ENCODE data around the gene LYPD6B. TPM values are rescaled to one million over a fixed set of nuclear protein-coding genes. Genes with fewer than 3 reads are reported as not detected.

The LYPD6B gene
- total RNA-seq, 2 experiments from 2014 or later: not detected

- intact Hi-C loops (cut with micrococcal nuclease): no loop called here
- Mint-ChIP-seq H3K36me3 (ENCODE audit: low read depth) (no peaks in the 10 kb centered on the region), H3K27me3 (peaks cover 9% of the 10 kb centered on the region), H3K4me3 (no peak overlapping the region), H3K4me1 (ENCODE audit: low read depth) (no peaks in the 10 kb centered on the region), H3K27ac (no peak overlapping the region), H3K9me3 (peaks cover 2% of the 10 kb centered on the region)
- ChIA-PET POLR2A (no interaction called here), CTCF (no interaction called here)
- DNase-seq (no peak), ATAC-seq (no peak)
- TF ChIP-seq, protein P1, sequence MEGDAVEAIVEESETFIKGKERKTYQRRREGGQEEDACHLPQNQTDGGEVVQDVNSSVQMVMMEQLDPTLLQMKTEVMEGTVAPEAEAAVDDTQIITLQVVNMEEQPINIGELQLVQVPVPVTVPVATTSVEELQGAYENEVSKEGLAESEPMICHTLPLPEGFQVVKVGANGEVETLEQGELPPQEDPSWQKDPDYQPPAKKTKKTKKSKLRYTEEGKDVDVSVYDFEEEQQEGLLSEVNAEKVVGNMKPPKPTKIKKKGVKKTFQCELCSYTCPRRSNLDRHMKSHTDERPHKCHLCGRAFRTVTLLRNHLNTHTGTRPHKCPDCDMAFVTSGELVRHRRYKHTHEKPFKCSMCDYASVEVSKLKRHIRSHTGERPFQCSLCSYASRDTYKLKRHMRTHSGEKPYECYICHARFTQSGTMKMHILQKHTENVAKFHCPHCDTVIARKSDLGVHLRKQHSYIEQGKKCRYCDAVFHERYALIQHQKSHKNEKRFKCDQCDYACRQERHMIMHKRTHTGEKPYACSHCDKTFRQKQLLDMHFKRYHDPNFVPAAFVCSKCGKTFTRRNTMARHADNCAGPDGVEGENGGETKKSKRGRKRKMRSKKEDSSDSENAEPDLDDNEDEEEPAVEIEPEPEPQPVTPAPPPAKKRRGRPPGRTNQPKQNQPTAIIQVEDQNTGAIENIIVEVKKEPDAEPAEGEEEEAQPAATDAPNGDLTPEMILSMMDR (IDR thresholded peaks at IDR 0.05): no peak
Observed at GRCh38 chr2:149259136-149259535, 220.6 kb downstream of the LYPD6B start.

DNA sequence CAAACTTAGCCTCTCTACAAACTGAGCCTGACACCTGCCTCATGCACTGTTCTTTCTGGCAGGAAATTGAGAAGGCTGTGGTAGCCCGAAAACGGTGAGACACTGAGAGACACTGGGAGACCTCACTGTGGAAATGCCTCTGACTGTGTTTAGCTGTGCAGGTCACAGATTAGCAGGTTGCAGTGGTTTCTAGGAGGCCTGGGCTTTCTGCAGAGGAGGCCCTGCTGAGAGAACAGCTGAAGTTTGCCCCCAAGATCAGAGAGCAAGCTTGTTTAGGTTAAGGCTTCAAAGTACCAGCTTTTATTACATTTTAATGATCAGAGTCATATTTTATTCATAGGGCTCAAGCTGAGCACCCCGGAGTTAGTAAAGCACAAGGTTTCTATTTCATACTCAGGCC is 223.2 kb downstream of the LYPD6B start:
- intact Hi-C loops (cut with micrococcal nuclease): no loop called here
- POLR2A ChIA-PET: no interaction called here
- no peaks in the 10 kb centered on the region for H3K36me3 Mint-ChIP-seq (ENCODE audit: low read depth)
- H3K27ac Mint-ChIP-seq: no peak overlapping the region
- CTCF ChIA-PET: interaction anchor here (1.6 kb wide), 1 partner anchor 244 kb away, joined by 5 read pairs; no protein-coding TSS in a partner anchor
- ATAC-seq (no peak), DNase-seq (no peak)
- TF ChIP-seq, protein P1 (IDR thresholded peaks at IDR 0.05): no peak
- H3K4me3 Mint-ChIP-seq: no peak overlapping the region
- H3K27me3 Mint-ChIP-seq: peaks cover 11% of the 10 kb centered on the region
- H3K4me1 Mint-ChIP-seq (ENCODE audit: low read depth): no peaks in the 10 kb centered on the region
- H3K9me3 Mint-ChIP-seq: no peaks in the 10 kb centered on the region

Other genes with a start within 250 kb of the LYPD6B start
- 10 to 100 TPM; 10.2 to 11.1 TPM for gene KIF5C, start 163.5 kb upstream of the LYPD6B start, total RNA-seq

Measured in activated CD8-positive, alpha-beta T cell treated with anti-CD3 and anti-CD28 coated beads for 36 hours (primary cell).